ENCODE measurements around the gene PPP5C.

DNA sequence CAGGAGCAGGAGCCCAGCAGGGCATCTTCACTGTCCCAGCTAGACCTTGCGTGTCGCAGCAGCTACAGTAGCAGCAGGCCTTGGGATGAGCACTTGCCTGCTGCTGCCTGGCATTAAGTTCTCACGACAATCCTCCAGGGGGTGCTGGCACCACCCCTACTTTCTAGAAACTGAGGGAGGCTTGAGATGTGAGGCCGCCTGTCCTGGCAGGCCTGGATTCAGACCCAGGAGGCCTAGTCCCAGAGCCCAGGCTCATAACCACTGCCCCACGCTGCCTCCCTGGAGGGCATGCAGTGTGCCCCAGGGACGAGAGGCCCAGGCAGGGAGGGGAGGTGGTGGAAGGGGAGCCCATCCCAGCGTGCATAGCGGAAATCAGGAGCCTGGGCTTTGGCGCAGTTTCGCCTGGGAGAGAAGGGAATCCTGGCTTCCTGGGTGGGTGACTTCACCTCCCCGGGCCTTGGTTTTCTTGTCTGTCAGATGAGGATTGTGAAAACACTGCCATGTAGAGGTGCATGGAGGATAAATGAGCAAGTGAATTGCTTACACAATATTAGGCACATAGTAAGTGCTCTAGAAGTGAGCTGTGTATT is 26.1 kb downstream of the PPP5C start:
- TF ChIP-seq, protein P1, sequence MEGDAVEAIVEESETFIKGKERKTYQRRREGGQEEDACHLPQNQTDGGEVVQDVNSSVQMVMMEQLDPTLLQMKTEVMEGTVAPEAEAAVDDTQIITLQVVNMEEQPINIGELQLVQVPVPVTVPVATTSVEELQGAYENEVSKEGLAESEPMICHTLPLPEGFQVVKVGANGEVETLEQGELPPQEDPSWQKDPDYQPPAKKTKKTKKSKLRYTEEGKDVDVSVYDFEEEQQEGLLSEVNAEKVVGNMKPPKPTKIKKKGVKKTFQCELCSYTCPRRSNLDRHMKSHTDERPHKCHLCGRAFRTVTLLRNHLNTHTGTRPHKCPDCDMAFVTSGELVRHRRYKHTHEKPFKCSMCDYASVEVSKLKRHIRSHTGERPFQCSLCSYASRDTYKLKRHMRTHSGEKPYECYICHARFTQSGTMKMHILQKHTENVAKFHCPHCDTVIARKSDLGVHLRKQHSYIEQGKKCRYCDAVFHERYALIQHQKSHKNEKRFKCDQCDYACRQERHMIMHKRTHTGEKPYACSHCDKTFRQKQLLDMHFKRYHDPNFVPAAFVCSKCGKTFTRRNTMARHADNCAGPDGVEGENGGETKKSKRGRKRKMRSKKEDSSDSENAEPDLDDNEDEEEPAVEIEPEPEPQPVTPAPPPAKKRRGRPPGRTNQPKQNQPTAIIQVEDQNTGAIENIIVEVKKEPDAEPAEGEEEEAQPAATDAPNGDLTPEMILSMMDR (conservative IDR thresholded peaks at IDR 0.05), result peak; percentile 62
- TF ChIP-seq EZH2 (IDR thresholded peaks at IDR 0.05; ENCODE audit: low read depth), result no peak
